Ectodermal cell (in vitro differentiated cells): ENCODE measurements around the gene MBNL1.

ENCODE experiments used
- H3K27ac ChIP-seq: 2 replicates; pipeline ENCODE4 v1.7.0; 2013; ENCODE audit warnings: mild to moderate bottlenecking, low read depth, low read length; ENCODE audit not compliant: insufficient read depth, poor library complexity, severe bottlenecking
- H3K27me3 ChIP-seq: 2 replicates; pipeline ENCODE4 v1.7.0; 2013; ENCODE audit warnings: mild to moderate bottlenecking, low read length; ENCODE audit not compliant: insufficient read depth, control insufficient read depth, poor library complexity, severe bottlenecking
- H3K36me3 ChIP-seq: one replicate; pipeline ENCODE4 v1.7.0; 2013; ENCODE audit warnings: low read length; ENCODE audit not compliant: control insufficient read depth, insufficient read depth
- H3K4me1 ChIP-seq: one replicate; pipeline ENCODE4 v1.7.0; 2013; ENCODE audit warnings: low read length; ENCODE audit not compliant: control insufficient read depth, insufficient read depth
- H3K4me3 ChIP-seq: 2 replicates; pipeline ENCODE4 v1.7.0; 2013; ENCODE audit warnings: low read depth, low read length, control low read depth; ENCODE audit not compliant: insufficient read depth
- H3K9me3 ChIP-seq: 2 replicates; pipeline ENCODE4 v1.7.0; 2013; ENCODE audit warnings: mild to moderate bottlenecking, low read length, moderate library complexity; ENCODE audit not compliant: control insufficient read depth
- WGBS, 2 experiments: methylation state at CpG; one replicate each; pipeline ENCODE4 v1.1.7; 2013; ENCODE audit warnings: missing lambda C conversion rate in 2 of 2; 5-methylcytosine and 5-hydroxymethylcytosine counted together

The MBNL1 gene

DNA sequence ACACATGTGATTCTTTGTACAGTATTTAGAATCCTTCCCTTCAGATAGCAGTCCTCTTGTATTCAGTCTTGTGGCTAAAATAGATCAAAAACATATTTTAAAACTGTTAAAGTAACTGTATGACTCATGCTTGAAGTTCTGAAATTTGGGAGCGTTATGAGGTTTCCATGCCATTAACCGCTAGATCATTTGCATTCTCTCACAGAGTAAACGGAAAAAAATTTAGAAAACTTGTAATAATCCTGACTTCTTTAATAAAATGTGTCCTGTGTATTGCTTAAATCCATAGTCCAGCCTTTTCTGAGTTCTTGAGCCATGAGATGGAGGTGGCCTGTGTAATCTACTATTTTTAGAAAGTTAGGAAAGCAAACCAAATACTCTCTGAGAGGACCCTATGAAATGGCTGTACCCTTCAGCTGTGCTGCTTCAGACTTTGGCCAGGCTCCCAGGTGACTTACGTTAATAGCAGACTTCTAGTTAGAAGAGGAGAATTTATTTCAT is 33.8 kb downstream of the MBNL1 start:
- 93 to 98% methylated on average over 3 to 4 of the region's 4 CpGs for WGBS, 2 experiments
- H3K4me3 ChIP-seq, result no peak overlapping the region
- H3K27ac ChIP-seq, result no peak overlapping the region
- H3K4me1 ChIP-seq, result peaks cover 7% of the 10 kb centered on the region
- H3K9me3 ChIP-seq, result no peaks in the 10 kb centered on the region
- no peaks in the 10 kb centered on the region for H3K27me3 ChIP-seq
- no peaks in the 10 kb centered on the region for H3K36me3 ChIP-seq

DNA sequence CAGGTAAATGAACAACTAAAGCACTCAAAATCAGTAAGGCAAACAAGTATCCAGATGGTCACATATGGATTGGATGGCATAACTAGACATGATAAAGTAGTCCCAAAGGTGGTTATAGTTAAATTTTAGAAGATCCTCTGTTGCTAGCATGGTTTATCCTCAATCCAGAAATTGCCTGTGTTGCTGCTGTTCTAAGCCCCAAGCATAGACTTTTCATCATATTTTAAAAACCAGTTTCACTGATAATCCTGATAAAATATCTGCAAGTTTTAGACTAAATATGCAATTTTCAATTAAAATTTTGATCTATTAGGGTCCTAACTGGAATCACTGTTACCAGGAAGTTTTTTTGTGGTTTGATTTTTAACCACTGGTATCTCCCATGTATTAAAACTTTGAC is 35.4 kb downstream of the MBNL1 start:
- H3K36me3 ChIP-seq, result no peaks in the 10 kb centered on the region
- H3K27ac ChIP-seq, result no peak overlapping the region
- peaks cover 7% of the 10 kb centered on the region for H3K4me1 ChIP-seq
- no peaks in the 10 kb centered on the region for H3K27me3 ChIP-seq
- no peaks in the 10 kb centered on the region for H3K9me3 ChIP-seq
- H3K4me3 ChIP-seq, result no peak overlapping the region

DNA sequence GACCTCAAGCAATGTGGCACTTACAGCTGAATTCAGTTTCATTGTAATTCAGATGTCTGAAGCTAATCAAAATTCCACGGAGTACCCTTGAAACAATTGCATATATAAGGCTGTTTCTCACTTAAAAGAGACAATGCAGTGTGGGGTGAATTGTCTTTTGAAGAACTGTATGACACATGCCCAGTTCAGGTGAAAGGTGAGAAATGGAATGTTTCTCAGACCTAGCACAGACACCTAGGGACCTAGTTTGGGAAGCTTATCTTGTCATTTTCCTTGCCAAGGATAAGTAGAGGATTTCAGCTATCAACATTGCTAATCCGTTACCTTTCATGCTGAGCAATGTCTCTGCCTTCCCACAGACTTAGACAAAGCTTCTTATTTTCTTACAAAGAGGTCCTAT is 36.3 kb downstream of the MBNL1 start:
- H3K4me1 ChIP-seq, result peaks cover 7% of the 10 kb centered on the region
- H3K4me3 ChIP-seq, result no peak overlapping the region
- WGBS, 2 experiments, result 6 to 24% methylated on average over 2 of the region's 2 CpGs
- no peaks in the 10 kb centered on the region for H3K27me3 ChIP-seq
- no peaks in the 10 kb centered on the region for H3K9me3 ChIP-seq
- no peak overlapping the region for H3K27ac ChIP-seq
- no peaks in the 10 kb centered on the region for H3K36me3 ChIP-seq

DNA sequence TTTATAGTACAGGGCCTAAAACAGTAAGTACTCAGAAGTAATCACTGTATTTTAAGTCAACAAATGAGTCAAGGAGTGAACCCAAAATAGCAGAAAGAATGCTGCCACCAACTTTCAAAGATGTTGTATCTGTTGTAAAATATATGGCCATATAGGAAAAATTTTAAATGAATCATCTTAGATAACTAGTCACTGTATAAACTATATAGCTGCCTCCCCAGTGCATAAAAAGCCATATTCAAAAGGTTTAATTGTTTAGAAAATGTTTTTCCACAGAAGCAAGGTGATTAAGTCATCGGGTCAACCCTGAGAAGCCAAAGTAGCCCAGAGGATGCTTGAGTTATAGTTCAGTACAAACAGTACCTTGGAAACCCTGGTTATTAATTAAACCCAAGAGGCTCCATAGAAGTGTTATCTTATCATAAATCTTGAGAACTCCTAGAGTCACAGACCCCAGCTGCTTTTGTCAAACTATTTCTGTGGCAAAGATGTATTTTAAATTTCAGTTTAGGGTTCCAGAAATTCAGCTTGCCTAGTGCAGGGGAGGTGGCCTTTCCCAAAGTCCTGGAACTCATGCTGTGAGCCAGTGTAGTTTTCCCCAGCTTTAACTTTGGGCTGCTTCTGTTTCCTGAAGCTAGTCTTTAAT is 39.2 kb downstream of the MBNL1 start:
- WGBS, 2 experiments, result 56 to 71% methylated on average over 1 of the region's 1 CpG
- H3K4me1 ChIP-seq, result peaks cover 7% of the 10 kb centered on the region

DNA sequence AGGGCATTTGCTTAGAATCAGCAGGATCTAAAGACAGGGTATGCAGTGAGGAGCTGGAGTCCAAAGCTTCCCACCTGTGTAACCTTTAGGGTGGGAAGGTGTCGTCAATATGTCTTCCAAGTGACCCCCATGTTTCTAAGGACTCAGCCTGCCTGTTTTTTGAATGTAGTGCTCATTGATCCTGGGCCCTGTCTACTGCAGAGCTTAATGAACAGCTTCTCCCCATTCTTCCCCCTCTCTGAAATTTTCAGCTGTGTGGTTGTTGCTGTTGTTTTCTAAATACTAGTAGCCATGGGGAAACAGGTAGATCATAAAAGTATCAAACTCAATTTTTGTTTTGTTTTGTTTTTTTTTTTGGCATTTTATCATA is 39.7 kb downstream of the MBNL1 start:
- Histone ChIP-seq H3K36me3 (no peaks in the 10 kb centered on the region), H3K9me3 (no peaks in the 10 kb centered on the region), H3K27me3 (no peaks in the 10 kb centered on the region), H3K4me3 (no peak overlapping the region), H3K27ac (no peak overlapping the region), H3K4me1 (peaks cover 7% of the 10 kb centered on the region)
- 57 to 69% methylated on average over 1 of the region's 1 CpG for WGBS, 2 experiments

More for the DNA sequence above, 39.2 kb downstream of the MBNL1 start:
- Histone ChIP-seq H3K27me3 (no peaks in the 10 kb centered on the region), H3K27ac (no peak overlapping the region), H3K36me3 (no peaks in the 10 kb centered on the region), H3K4me3 (no peak overlapping the region), H3K9me3 (no peaks in the 10 kb centered on the region)

DNA sequence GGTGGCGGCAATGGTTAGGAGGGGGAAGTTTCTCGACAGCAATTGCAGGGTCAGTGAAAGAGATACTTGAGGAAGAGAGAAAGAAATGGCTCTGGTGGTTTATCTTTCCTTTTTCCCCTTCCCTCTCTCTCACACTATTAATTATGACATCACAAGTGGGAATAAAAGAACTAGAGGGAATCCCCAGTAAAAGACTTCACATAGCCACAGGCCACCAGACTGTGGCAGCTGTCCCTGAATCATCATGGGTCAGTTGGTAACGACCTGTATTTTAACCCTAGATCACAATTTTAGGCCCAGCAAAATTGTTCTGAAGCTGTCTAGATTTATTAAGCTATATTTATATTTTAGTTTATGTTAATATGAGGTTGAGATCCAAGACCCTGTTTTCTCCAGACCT is 40.3 kb downstream of the MBNL1 start:
- no peaks in the 10 kb centered on the region for H3K9me3 ChIP-seq
- H3K27ac ChIP-seq, result no peak overlapping the region
- WGBS, 2 experiments, result 85 to 96% methylated on average over 3 of the region's 3 CpGs
- H3K27me3 ChIP-seq, result no peaks in the 10 kb centered on the region
- H3K36me3 ChIP-seq, result no peaks in the 10 kb centered on the region
- H3K4me3 ChIP-seq, result no peak overlapping the region
- H3K4me1 ChIP-seq, result peaks cover 7% of the 10 kb centered on the region

DNA sequence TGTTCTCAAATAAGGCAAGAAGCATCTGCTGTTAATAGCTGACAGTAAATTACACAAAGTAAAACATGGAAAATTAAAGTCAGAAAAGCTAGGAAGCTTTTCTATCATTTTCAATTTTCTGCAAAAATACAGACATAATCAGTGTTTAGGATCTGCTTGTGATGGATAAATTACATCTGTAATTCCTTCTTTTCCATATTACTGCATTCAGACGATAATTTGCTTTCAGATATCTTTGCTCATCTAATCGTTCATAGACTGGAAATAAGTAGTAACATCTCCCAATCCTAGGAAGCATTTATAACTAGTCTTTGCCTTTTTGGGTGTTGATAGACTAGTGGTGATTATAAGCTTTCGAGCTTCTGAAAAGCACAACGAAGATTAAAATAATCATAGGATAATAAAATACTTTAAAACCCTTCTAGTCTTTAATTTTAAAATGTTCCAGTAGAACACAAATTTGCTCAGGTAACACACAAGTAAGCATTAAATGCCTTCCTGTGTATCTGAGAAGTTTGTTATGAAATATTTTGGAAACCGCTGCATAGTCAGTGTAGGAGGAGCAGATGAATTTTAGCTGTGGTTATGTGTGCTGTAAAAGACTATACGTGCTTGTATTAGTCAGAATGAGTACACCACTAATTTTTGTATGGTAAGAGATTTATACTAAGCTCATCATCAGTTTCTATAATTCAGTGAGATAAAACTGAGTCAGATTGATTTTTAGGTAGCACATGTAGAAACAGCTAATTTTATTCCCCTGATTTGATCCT is 41.0 kb downstream of the MBNL1 start:
- WGBS, 2 experiments, result 89 to 91% methylated on average over 1 to 4 of the region's 6 CpGs
- H3K4me3 ChIP-seq, result no peak overlapping the region
- H3K4me1 ChIP-seq, result peaks cover 5% of the 10 kb centered on the region
- H3K36me3 ChIP-seq, result no peaks in the 10 kb centered on the region
- no peaks in the 10 kb centered on the region for H3K9me3 ChIP-seq
- no peak overlapping the region for H3K27ac ChIP-seq
- H3K27me3 ChIP-seq, result no peaks in the 10 kb centered on the region

DNA sequence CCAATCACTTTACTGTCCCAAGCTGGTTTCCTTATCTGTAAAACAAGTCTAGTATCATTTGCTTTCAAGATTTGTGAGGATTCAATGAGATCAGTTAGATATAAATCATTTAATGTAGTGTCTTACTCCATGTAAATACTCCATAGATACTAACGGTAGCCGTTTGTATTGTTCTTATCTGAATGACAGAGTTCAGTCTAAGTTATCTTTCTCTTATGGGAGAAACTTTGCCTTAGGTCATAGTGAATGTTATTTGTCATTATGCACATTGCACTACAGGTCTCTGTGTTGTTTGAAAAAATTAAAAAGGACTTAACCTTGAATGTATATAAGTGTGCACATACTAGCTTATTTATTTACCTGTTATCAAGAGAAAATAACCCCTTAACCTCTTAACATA is 44.7 kb downstream of the MBNL1 start:
- no peak overlapping the region for H3K4me3 ChIP-seq
- H3K27me3 ChIP-seq, result no peaks in the 10 kb centered on the region
- 79 to 88% methylated on average over 2 of the region's 2 CpGs for WGBS, 2 experiments
- no peaks in the 10 kb centered on the region for H3K36me3 ChIP-seq
- no peaks in the 10 kb centered on the region for H3K4me1 ChIP-seq
- no peak overlapping the region for H3K27ac ChIP-seq
- no peaks in the 10 kb centered on the region for H3K9me3 ChIP-seq

DNA sequence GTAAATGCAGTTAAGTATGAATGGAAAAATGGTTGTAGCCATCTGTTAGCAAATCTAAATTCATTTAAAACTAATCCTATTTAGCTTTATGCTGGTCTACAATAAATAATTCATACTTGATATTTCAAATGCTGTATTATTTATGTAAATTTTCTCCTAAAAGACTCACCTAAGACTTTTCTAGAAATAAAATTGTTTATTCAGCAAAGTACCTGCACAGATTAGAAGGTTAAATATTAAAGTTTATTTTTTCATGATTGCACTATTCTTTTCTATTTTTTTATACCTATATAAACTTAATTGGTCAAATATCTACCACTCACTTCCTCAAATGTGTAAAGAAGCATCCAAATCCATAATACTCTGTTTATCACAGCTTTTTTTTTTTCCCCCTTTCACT is 45.2 kb downstream of the MBNL1 start:
- no peaks in the 10 kb centered on the region for H3K9me3 ChIP-seq
- H3K4me3 ChIP-seq, result no peak overlapping the region
- no peaks in the 10 kb centered on the region for H3K36me3 ChIP-seq
- H3K4me1 ChIP-seq, result no peaks in the 10 kb centered on the region
- no peak overlapping the region for H3K27ac ChIP-seq
- no peaks in the 10 kb centered on the region for H3K27me3 ChIP-seq

DNA sequence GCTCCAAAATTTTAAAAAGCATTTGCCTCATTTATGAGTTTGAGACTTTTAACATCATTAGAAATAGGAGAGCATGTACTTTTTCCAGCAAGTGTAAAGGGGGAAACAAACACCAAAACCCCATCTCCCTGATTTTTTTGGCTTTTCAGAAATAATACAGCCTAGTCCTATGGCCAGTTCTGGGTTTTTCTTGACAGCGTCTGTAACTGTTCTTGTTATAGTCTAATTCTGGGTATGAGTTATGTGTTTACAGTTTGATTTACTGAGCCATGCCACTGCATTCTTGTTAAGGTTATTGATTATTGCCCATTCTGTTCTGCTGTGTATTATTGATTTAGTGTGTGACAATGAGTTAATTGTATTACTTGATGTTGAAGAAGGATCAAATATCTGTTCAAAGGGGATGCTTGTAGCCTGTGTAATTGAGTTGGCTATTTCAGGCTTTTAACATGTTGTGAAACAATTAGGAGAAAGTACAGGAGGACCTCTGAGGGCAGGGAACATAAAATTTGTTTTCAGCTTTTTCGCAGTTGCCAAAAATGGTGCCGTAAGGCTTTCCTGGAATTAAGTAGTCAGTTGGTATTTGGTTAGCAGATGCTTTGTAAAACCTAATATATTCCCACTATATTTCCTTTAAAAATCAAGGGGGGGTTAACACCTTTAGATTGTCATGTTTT is 46.1 kb downstream of the MBNL1 start:
- 97 to 98% methylated on average over 2 to 3 of the region's 3 CpGs for WGBS, 2 experiments
- H3K27ac ChIP-seq, result no peak overlapping the region

More for the DNA sequence above, 46.1 kb downstream of the MBNL1 start:
- H3K9me3 ChIP-seq, result no peaks in the 10 kb centered on the region
- no peaks in the 10 kb centered on the region for H3K36me3 ChIP-seq
- no peak overlapping the region for H3K4me3 ChIP-seq
- H3K27me3 ChIP-seq, result no peaks in the 10 kb centered on the region
- H3K4me1 ChIP-seq, result no peaks in the 10 kb centered on the region
